ENCODE measurements around the gene ASPG.

The ASPG gene

GRCh38 chr14:104115691-104116287 is 30.3 kb downstream of the ASPG start:
- DNase-seq (ENCODE audit: low read depth in 2 of 3, low spot score in 2 of 3) = no peak

DNA sequence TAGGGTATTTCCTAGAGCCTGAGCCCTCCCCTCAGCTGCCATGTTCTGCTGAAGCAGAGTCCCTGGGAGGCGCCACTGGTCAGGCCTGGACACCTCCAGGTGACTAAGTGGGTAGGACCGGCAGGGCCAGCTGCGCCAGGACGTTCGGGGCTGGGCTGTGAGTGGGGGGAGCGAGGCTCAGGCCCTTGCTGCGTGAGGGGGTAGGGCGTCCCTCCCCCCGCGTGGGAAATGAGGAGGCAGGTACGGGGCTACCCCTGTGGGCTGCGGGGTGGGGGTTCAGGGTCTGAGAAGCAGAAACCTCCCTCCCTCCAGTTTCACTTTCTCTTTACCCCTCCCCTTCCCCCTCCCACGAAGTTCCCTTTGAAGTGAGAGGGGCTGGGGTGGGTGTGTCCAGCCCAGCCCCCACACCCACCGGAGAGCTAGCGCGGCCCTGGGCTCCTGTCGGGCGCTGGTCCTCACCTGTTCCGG is 30.8 kb downstream of the ASPG start:
- DNase-seq (ENCODE audit: low read depth in 2 of 3, low spot score in 2 of 3) = no peak

DNA sequence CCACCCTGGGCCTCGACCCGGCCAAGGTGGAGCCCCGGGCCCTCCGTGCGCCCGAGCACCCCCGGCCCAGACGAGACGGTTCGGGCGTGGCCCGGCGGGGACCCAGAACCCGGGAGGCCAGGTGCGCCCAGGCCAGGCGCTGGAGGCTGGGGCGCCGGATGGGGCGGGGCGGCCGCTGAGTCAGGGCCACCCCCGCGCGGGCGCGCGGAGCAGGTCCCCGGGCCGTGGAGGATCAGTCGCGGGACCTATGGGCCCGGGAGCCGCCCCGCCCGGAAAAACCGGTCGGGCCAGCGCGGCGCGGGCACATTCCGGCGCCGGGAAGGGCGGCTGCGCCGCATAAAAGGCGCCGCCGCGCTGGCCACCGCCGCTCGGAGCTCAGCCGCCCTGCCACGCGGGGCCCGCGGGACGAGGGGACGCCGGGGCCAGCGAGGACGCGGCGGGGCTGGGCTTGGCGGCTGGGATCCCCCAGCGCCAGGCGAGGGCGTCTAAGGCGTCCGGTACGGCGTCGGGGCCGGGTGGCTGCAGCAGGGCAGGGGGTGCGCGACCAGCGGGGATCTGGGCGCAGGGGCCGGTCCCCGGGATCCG is 31.3 kb downstream of the ASPG start:
- no peak for DNase-seq (ENCODE audit: low read depth in 2 of 3, low spot score in 2 of 3)

DNA sequence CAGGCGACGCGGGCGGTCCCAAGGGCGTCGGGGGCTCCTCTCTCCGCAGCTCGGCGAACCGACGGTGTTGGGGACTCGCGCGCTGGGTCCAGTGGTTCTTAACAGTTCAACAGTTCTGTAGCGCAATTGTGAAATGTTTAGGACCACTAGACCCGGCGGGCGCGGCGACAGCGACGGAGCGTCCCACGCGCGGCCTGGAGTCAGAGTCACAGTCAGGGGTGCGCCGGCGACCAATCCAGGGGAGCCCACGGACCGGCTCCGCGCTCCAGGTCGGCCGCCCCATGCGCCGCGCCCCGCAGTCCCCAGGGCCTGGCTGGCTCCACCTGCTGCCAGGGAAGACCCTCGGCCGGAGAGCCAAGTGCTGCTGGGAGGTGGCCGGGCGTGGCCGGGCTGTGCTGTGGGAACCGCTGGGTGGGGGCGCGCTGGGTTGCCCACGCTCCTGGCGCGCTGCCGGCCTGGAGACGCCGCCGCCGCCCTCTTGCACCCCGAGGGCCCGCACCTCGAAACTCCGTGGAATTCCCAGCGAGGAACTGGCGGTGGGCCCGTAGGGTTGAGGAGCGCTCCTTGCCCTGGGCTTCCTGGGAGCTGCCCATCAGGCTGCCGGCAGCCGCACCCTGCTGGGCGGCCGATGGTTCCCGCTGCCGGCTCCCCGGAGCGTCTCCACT is 32.0 kb downstream of the ASPG start:
- no peak for DNase-seq (ENCODE audit: low read depth in 2 of 3, low spot score in 2 of 3)

GRCh38 chr14:104118006-104118844 is 32.7 kb downstream of the ASPG start:
- no peak for DNase-seq (ENCODE audit: low read depth in 2 of 3, low spot score in 2 of 3)

DNA sequence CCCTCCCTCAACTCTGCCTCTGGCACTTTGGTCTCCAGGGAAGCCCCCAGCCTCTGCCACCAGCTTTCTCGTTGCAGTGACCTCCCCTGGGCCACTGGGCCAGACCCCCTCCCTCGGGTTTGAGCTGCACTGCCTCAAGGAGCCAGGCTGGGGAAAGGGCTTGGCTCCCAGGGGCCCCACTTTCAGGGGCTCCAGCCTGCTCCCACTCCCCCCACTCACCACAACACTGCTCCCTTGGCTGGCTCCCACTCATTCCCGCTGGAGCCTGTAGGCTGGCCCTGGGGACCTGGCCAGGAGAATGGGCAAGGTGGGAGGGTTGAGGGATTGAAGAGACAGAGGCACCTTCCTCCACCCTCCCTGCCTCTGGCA is 33.6 kb downstream of the ASPG start:
- DNase-seq (ENCODE audit: low read depth in 2 of 3, low spot score in 2 of 3) = no peak

- DNase-seq (ENCODE audit: low read depth in 2 of 3, low spot score in 2 of 3) = no peak
These were observed 34.2 kb downstream of the ASPG start for GRCh38 chr14:104119488-104120251.

GRCh38 chr14:104120281-104120741 is 34.8 kb downstream of the ASPG start:
- no peak for DNase-seq (ENCODE audit: low read depth in 2 of 3, low spot score in 2 of 3)

GRCh38 chr14:104121142-104121541 is 35.6 kb downstream of the ASPG start:
- no peak for DNase-seq (ENCODE audit: low read depth in 2 of 3, low spot score in 2 of 3)

- DNase-seq (ENCODE audit: low read depth in 2 of 3, low spot score in 2 of 3) = no peak
These were observed 38.4 kb downstream of the ASPG start for GRCh38 chr14:104123879-104124278.

- DNase-seq (ENCODE audit: low read depth in 2 of 3, low spot score in 2 of 3) = no peak
These were observed 39.5 kb downstream of the ASPG start for GRCh38 chr14:104125011-104125410.

DNA sequence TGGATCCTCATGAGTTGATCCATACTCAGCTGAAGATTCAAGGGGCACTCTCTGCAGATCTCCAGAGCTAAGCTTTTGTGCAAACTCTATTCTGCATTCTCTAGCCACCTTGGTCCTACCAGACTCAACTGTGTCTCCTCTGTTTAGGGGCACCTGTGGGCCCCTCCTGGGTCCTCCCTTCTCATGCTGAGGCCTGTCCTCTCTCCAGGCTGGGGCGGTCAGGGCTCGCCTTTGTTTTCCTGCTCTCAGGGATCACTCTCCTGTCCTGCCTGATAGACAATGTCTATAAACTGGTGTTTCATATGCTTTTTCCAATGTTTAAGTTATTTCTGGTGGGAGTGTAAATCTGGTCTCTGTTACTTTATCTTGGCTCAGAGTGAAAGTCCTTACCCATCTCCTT is 41.3 kb downstream of the ASPG start:
- no peak for DNase-seq (ENCODE audit: low read depth in 2 of 3, low spot score in 2 of 3)

GRCh38 chr14:104128981-104129380 is 43.5 kb downstream of the ASPG start:
- DNase-seq (ENCODE audit: low read depth in 2 of 3, low spot score in 2 of 3) = no peak

DNA sequence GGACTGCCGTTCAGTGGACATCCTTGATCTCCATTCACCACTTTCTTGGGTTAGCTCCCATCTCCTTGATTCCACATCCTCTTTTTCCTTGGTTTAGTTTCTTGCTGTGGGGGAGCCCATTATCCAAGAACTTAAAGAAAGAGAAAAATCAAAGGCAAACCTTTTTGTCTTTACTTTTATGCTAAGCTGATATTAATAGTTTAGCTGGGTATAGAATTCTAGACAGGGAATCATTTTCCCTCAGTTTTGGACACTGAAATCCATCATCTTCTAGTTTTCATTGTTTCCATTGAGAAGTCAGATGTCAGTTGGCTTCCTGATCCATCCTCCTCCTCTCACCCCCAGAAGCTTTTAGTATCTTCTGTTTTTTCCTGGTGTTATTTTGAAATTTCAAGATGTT is 44.1 kb downstream of the ASPG start:
- no peak for DNase-seq (ENCODE audit: low read depth in 2 of 3, low spot score in 2 of 3)

- no peak for DNase-seq (ENCODE audit: low read depth in 2 of 3, low spot score in 2 of 3)
These were observed 45.6 kb downstream of the ASPG start for GRCh38 chr14:104130974-104131651.

- DNase-seq (ENCODE audit: low read depth in 2 of 3, low spot score in 2 of 3) = no peak
These were observed 46.6 kb downstream of the ASPG start for GRCh38 chr14:104131968-104132732.

DNA sequence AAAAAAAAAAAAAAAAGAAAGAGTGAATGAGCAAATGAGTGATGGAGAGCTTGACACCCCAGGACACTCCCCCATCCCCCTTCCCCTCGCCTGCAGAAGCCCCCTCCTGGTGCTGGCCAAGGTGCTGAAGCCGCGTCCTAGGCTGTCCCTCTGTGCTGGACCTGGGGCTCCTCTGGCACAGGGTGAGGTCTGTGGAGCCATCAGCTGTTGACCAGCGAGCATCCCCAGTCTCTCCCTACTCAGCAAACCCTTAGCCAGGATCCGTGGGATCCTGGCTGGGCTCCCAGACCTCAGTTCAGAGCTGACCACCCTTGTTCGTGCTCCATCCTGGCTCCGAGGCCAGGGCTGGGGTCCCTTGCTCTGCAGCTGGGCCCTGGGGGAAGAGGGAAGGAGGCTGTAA is 47.5 kb downstream of the ASPG start:
- DNase-seq (ENCODE audit: low read depth in 2 of 3, low spot score in 2 of 3) = no peak

DNA sequence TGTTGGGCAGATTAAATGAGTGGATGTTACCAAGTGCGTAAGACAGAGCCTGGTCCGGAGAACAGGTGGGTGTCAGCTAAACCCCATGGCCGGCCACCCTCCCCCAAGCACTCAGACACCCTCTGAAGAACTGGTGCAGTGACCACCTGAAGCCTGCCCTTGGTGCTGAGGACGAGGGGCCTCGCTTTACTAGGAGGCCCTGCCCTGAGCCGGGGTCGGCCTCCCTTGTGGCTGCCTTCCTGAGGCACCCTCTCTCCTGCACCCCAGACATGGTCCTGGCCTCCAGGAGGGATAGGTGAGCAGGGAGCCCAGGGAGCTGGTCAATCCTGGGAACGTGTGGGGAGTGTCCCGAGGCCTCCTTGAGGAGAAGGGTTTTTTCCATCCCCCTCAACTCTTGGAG is 48.0 kb downstream of the ASPG start:
- DNase-seq (ENCODE audit: low read depth in 2 of 3, low spot score in 2 of 3) = no peak

DNA sequence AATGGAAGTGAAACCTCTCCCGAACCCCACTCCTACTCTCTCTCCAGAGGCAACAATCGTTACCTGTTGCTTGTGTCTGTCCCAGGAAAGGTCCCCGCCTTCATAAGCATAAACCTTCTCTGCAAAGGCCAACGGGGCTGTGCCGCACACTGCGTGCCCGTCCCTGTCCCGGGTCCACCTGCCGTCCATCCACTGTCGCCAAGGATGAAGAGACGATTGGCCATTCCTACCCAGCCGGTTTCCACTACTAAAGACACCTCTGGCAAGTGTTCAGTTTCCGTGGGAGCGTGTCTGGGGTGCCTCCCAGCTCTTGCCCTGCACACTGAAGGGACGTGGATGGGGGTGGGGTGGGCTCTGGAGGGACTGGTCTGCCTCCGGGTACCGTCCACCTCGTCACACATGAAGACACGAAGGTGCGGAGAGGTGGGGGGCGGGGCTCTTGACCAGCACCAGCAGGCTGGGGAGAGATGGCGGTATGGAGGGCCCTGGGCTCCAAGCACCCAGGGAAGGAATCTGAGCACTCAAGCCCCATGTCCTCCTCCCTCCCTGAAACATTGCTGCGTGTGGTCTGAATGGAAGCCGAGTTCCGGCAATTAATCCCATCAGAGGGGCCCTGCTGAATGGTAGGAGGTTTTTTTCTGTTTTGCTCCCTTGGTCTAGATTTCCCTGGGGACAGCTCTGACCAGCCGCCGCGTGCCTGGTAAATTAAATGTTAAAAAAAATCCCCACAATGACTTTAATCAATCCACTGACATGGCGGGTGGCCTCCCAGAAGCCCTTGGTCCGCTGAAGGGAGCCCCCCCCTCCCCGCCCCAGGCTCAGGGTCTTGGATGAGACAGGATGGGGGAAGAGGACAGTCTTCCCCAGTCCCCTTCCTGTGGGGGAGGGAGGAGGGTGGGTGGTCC is 48.8 kb downstream of the ASPG start:
- DNase-seq (ENCODE audit: low read depth in 2 of 3, low spot score in 2 of 3) = no peak
